Spleen (tissue), 11 donors: ENCODE measurements around the gene RAN. TPM values are rescaled to one million over a fixed set of nuclear protein-coding genes. Genes with fewer than 3 reads are reported as not detected.
A peak's percentile ranks its signal among the peaks of the same experiment; 100 is the strongest.

ENCODE experiments used
- DNase-seq: peaks from one replicate; pipeline ENCODE4 v3.0.0-alpha.2; 2020
- H3K27ac ChIP-seq, 8 donors: fragments of 200-600 bp; sonication (generic) in 7 of 8; 1 replicate in 4 of 8; 2 replicates in 4 of 8; pipeline versions ENCODE4 v1.5.0 to v1.8.0; 2016 to 2021; ENCODE audit warnings: inconsistent platforms in 4 of 8, mild to moderate bottlenecking in 4 of 8, moderate library complexity in 1 of 8
- H3K27me3 ChIP-seq, 7 donors: fragments of 200-600 bp; sonication (generic) in 6 of 7; replicated peaks in 1 of 7; 1 replicate in 4 of 7; 2 replicates in 3 of 7; pipeline versions ENCODE4 v1.5.0 to v1.8.0; 2016 to 2021; ENCODE audit warnings: inconsistent platforms in 3 of 7, mild to moderate bottlenecking in 1 of 7
- H3K36me3 ChIP-seq, 6 donors: fragments of 200-600 bp; sonication (generic) in 5 of 6; 1 replicate in 4 of 6; 2 replicates in 2 of 6; pipeline versions ENCODE4 v1.5.0 to v1.8.0; 2016 to 2021; ENCODE audit warnings: inconsistent platforms in 2 of 6
- H3K4me1 ChIP-seq, 6 donors: fragments of 200-600 bp; sonication (generic) in 5 of 6; 1 replicate in 3 of 6; 2 replicates in 3 of 6; pipeline versions ENCODE4 v1.5.0 to v1.8.0; 2016 to 2021; ENCODE audit warnings: inconsistent platforms in 3 of 6
- H3K4me3 ChIP-seq, 8 donors: fragments of 200-600 bp; sonication (generic) in 7 of 8; 1 replicate in 4 of 8; 2 replicates in 4 of 8; pipeline versions ENCODE4 v1.5.0 to v1.8.0; 2016 to 2021; ENCODE audit warnings: inconsistent platforms in 4 of 8, mild to moderate bottlenecking in 4 of 8, moderate library complexity in 2 of 8
- H3K9me3 ChIP-seq, 8 donors: fragments of 200-600 bp; sonication (generic) in 7 of 8; 1 replicate in 4 of 8; 2 replicates in 4 of 8; pipeline versions ENCODE4 v1.5.0 to v1.8.0; 2016 to 2021; ENCODE audit warnings: inconsistent platforms in 4 of 8
- CTCF ChIP-seq, 11 experiments: fragments of 200-600 bp in 7 of 11; fragments of 450-650 bp in 4 of 11; sonication (generic) in 4 of 11; IDR thresholded peaks in 8 of 11; conservative IDR thresholded peaks in 3 of 11; 1 replicate in 7 of 11; 2 replicates in 4 of 11; pipeline versions ENCODE4 v1.4.0 to v1.8.0; 2016 to 2021; ENCODE audit warnings: antibody characterized with exemption in 11 of 11, inconsistent platforms in 4 of 11, mild to moderate bottlenecking in 1 of 11
- POLR2A ChIP-seq, 3 donors: fragments of 450-650 bp; IDR thresholded peaks; one replicate each; pipeline ENCODE4 v1.5.1; 2017; ENCODE audit warnings: antibody characterized with exemption in 3 of 3, mild to moderate bottlenecking in 1 of 3
- POLR2AphosphoS5 ChIP-seq, 3 donors: sonication (generic); formaldehyde crosslinking; IDR thresholded peaks; one replicate each; pipeline ENCODE4 v1.5.1; 2017; ENCODE audit warnings: antibody characterized with exemption in 3 of 3
- WGBS, 5 donors: extraction: QIAGEN DNeasy Blood & Tissue Kit in 3 of 5; methylation state at CpG; one replicate each; pipeline versions ENCODE4 v1.1.5 to v1.1.7; 2013 to 2018; 5-methylcytosine and 5-hydroxymethylcytosine counted together
- intact Hi-C: fragments of 100-400 bp; cut with DNase I; formaldehyde crosslinking; loops from one replicate; pipeline ENCODE4 v1.15.0; 2023; ENCODE audit warnings: low total_unique reads
- polyA plus RNA-seq, 3 donors: library from polyadenylated mRNA; stranded (reverse); fragments of 200-250 nt; gene quantifications; one replicate each; pipeline ENCODE4 v1.2.1, GENCODE V29; 2013
- total RNA-seq, 7 donors: library from RNA; depleted of rRNA in 3 of 7; stranded (reverse); fragments of >200 nt in 3 of 7; fragmentation: NEBNext Ultra II Directional in 4 of 7; extraction: Animal tissue kit (Norgen Biotek cat#: 25700) in 4 of 7; gene quantifications; one replicate each; pipeline versions ENCODE4 v1.1.0 to v1.2.1, GENCODE V29; 2016 to 2021
- donor health status: healthy with polysubstance abuse.
- donor health status: DM: no; HTN: no; CAD: no; lungs with moderate emphysema.
- donor health status: DM: no; HTN: no; CAD: no.
- donor health status: Bipolar disorder and iron deficiency.
- donor health status: healthy.
- donor health status: DM: no; HTN: no; CAD: no.
- donor health status: DM: yes; HTN: yes; CAD: no.

Gene RAN
- total and polyA plus RNA-seq, 10 donors = 128 to 423 (median 293) TPM

- WGBS, 5 donors = 79 to 87% (median 81%) methylated on average over 3 of the region's 3 CpGs
- Histone ChIP-seq H3K4me3 (no peak overlapping the region), H3K36me3 (peaks cover 3 to 53% (median 46%) of the 10 kb centered on the region in 6 donors), H3K27me3 (no peaks in the 10 kb centered on the region), H3K27ac (no peak overlapping the region), H3K4me1 (peaks cover 18 to 70% (median 43%) of the 10 kb centered on the region in 6 donors), H3K9me3 (no peaks in the 10 kb centered on the region)
- intact Hi-C loops = no loop called here
- no peak for TF ChIP-seq CTCF (IDR thresholded peaks at IDR 0.05 in 8 of 11, conservative IDR thresholded peaks at IDR 0.05 in 3 of 11)
- TF ChIP-seq POLR2A (IDR thresholded peaks at IDR 0.05) = no peak
- no peak for TF ChIP-seq POLR2AphosphoS5 (IDR thresholded peaks at IDR 0.05)
- DNase-seq = no peak
Observed at GRCh38 chr12:130876758-130877157, 4.9 kb downstream of the RAN start.

- H3K36me3 ChIP-seq = peaks cover 3 to 53% (median 46%) of the 10 kb centered on the region in 6 donors
- no peak overlapping the region for H3K27ac ChIP-seq
- WGBS, 5 donors = 65 to 90% (median 84%) methylated on average over 3 of the region's 3 CpGs
- no peaks in the 10 kb centered on the region for H3K27me3 ChIP-seq
- H3K4me1 ChIP-seq = peaks cover 18 to 70% (median 43%) of the 10 kb centered on the region in 6 donors
- intact Hi-C loops = no loop called here
- DNase-seq = no peak
- H3K9me3 ChIP-seq = no peaks in the 10 kb centered on the region
- TF ChIP-seq POLR2AphosphoS5 (IDR thresholded peaks at IDR 0.05) (no peak), POLR2A (IDR thresholded peaks at IDR 0.05) (no peak), CTCF (IDR thresholded peaks at IDR 0.05 in 8 of 11, conservative IDR thresholded peaks at IDR 0.05 in 3 of 11) (no peak)
- H3K4me3 ChIP-seq = no peak overlapping the region
Observed at GRCh38 chr12:130877333-130877732, 5.5 kb downstream of the RAN start.

- Histone ChIP-seq H3K9me3 (no peaks in the 10 kb centered on the region), H3K4me3 (peak overlapping the region in 1 of 8 donors; percentile 63), H3K36me3 (peaks cover 3 to 46% (median 43%) of the 10 kb centered on the region in 6 donors), H3K4me1 (peaks cover 9 to 59% (median 32%) of the 10 kb centered on the region in 6 donors), H3K27ac (peak overlapping the region in 4 of 8 donors; percentile 57 to 75 (median 68)), H3K27me3 (no peaks in the 10 kb centered on the region)
- 71 to 85% (median 79%) methylated on average over 24 of the region's 24 CpGs for WGBS, 5 donors
- intact Hi-C loops = no loop called here
- no peak for DNase-seq
- no peak for TF ChIP-seq CTCF (IDR thresholded peaks at IDR 0.05 in 8 of 11, conservative IDR thresholded peaks at IDR 0.05 in 3 of 11)
- no peak for TF ChIP-seq POLR2A (IDR thresholded peaks at IDR 0.05)
- TF ChIP-seq POLR2AphosphoS5 (IDR thresholded peaks at IDR 0.05) = peak in 1 of 3 donors; percentile 43
Observed at GRCh38 chr12:130878193-130879185, 6.6 kb downstream of the RAN start.

GRCh38 chr12:130879212-130879686, 7.4 kb downstream of the RAN start:
- Histone ChIP-seq H3K9me3 (no peaks in the 10 kb centered on the region), H3K27ac (peak overlapping the region in 5 of 8 donors; percentile 31 to 75 (median 67)), H3K36me3 (peaks cover 3 to 38% (median 36%) of the 10 kb centered on the region in 6 donors), H3K27me3 (no peaks in the 10 kb centered on the region), H3K4me1 (peaks cover 1 to 52% (median 24%) of the 10 kb centered on the region in 6 donors), H3K4me3 (peak overlapping the region in 4 of 8 donors; percentile 7 to 63 (median 26))
- TF ChIP-seq CTCF (IDR thresholded peaks at IDR 0.05 in 8 of 11, conservative IDR thresholded peaks at IDR 0.05 in 3 of 11) (no peak), POLR2AphosphoS5 (IDR thresholded peaks at IDR 0.05) (peak; percentile 35 to 56 (median 56))
- WGBS, 5 donors = 70 to 84% (median 80%) methylated on average over 13 of the region's 13 CpGs
- peak; percentile 82 for DNase-seq
- intact Hi-C loops = no loop called here
